HG03354 (cell line): ENCODE results near the gene CD200.
"Not testable (repeated sequence)": the region's sequence is repeated elsewhere in the genome, so short reads cannot be mapped to it uniquely, and the experiment has no call there.

Experiments used
- ATAC-seq: cut with Tn5 transposase; IDR thresholded peaks from one replicate; pipeline ENCODE4 v1.9.1; 2021; ENCODE audit warnings: mild to moderate bottlenecking; ENCODE audit not compliant: unreplicated experiment, poor library complexity, severe bottlenecking

Gene CD200

DNA sequence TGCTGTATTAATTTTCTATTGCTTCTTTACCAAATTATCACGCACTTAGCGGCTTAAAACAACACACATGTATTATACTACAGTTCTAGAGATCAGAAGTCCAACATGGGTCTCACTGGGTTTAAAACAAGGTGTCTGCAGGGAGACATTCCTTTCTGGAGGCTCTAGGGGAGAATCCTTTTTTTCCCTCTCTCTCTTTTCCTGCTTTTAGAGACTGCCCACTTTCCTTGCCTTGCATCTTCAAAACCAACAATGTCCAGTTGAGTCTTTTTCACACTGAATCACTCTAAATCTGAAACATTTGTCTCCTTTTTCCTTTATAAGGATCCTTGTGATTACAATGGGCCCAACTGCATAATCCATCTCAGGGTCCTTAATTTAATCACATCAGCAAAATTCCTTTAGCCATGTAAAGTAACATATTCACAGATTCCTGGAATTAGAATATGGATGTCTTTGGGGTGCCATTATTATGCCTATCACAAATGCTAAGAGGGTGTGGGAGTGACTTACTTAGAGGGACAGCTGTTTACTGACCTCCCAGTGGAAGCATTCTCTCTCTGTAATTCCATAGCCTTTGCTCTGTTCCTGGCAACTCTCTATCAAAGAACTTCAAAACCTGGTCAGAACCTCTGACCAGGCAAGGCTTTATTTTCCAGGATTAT is 21.8 kb downstream of the CD200 start:
- ATAC-seq: no peak

DNA sequence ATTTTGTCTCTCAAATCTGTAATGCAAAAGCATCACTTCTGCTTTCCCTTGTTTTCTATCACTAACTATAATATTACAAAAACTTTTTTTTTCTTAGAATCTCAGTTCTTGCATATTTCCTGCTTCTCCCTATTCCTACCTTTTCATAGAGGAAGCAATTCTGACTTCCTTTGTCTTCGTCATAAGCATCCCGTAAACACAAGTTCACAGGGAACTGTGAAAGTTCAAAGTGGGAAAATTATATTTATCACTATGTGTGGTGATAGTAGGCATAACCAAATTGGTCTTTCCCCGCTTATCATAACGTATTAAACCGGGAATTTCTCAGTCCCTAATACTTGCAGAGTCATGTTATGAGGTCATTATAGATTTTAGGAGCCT is 22.3 kb downstream of the CD200 start:
- ATAC-seq: no peak

DNA sequence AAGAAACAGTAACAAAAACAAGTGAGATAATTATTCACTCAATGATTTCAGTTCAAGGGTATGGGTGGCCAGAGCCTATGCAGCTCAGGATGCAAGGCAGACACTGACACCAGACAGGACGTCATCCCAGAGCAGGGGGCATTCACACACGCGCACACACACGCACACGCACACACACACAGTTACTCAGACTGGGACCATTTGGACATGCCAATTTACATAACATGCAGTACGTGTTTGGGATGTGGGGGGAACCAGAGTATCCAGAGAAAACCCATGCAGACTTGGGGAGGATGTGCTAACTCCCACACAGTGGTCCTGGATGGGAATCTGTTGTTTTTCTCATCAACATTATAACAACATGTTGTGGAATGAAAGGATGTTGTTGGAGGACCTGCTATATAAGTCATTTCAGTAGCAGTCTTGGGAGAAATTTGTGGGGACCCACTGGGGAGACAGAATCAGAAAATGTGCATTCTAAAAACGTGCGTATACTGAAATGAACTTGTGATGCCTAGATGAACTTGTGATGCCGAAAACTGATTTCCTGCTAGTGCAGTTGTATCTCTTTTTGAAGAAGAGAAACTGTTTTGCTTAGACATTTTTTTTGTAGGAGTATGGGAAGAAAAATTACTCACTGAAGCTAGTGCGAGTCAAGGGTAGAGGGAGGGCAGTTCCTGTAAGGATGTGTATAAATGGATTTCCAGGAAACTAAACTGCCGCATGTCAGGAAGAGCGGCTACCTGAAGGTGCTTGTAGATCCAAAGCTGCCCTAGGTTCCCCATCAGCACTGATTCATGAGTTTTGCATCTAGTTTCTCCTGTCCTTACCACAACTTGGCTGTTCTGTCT is 25.2 kb downstream of the CD200 start:
- no peak for ATAC-seq

DNA sequence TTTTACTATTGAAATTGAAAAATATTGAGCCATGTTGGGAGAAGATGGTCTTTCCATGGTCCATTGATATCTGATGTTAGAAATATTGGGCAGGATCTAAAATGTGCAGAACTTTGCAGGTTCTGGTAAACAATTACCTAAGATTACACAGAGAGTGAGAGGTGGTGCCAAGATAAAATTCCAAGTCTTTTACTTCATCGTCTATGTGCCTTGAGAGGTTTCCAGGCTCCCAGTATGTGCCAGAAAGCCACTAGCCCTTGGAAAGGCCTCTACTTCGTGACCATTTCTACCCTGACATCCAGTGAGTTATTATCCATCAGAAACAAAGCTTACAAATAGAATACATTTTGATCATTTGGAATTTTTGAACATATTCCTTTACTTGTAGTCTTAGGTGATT is 27.6 kb downstream of the CD200 start:
- ATAC-seq: no peak

DNA sequence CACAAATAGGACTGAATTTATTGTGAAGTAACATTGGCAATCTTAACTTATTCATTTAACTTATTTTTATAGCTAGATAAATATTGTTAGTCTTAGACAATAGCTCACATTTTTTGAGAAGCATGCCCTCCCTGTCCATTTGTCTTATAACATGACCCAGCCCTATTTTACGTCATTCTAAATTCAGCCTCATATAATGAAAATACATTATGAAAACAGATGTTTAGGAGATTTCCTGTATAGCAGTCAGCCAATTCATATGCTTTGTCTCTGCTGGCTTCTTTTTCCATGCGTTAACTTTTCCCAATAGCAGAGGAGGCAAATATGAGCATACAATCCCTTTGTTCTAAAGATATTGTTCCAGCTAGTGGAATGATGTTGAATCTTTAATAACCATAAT is 29.3 kb downstream of the CD200 start:
- ATAC-seq: no peak

DNA sequence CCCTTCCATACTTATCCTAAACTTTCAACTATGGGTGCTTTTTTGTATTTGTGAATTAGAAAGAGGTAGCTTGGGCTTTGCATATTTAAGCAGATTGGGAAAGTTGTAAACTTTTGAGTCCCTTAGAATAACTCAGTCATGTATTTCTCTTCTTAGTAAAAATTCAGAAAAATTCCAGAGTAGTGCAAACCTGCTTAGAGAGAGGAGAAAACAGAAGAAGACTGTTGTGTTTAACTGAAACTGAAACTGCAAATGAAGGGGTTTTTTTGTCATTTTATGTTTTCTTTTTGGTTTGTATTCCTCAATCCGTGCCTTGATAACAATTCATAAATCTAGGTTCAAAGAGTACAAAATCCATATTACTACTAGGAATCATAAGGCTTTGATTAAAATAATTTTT is 31.3 kb downstream of the CD200 start:
- ATAC-seq: peak; percentile 61

DNA sequence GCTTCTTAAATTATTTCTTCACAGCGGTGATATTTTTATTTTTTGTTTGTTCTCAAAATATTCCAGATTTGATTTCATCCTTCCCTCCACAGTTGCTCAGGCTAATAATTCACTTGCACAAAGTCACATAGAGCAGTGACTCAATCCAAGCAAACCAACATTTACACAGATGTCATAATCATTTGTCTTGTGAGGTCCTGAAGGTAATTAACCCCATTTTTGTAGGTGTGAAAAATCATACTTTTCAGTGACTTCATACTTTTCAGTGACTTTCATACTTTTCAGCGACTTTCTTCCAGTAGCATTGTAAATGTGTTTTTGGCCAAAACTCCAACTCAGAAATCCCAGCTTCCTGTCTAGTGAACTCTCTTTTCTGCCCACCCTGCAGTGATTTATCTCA is 32.1 kb downstream of the CD200 start:
- peak; percentile 58 for ATAC-seq

DNA sequence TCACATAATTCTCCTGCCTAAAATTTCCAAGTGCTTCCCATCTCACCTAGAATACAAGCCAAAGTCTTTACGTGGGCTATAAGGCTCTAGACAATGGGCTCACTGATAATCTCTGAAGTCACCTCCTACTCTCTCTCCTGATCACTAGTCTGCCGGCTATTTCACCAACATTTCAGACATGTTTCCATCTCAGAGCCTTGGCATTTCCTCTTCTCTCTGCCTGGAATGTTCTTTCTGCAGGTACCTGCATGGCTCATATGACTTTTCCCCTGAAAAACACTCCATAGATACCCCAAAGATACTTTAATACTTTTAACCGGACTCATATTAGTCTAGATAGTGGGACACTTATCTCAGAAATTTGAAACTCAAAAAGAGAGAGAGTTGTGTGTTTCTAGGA is 32.7 kb downstream of the CD200 start:
- no peak for ATAC-seq

DNA sequence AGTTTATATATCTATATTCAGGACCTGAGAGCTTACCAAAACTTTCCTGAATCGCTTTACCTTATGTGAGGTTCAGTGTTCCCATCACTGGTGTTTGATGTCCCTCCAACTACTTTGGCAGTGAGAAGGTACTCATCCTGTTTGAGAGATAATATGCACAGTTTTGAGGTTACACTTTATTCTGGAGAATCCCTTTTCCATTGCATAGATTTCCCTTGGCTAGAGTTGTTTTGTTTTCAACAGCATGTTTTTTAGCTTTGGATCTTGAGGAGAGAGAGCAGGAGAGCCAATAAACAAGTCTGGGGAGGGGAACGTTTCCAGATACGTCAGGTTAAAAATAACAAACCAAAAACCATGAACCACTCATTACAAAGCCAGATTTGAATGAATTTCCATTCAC is 33.6 kb downstream of the CD200 start:
- no peak for ATAC-seq

DNA sequence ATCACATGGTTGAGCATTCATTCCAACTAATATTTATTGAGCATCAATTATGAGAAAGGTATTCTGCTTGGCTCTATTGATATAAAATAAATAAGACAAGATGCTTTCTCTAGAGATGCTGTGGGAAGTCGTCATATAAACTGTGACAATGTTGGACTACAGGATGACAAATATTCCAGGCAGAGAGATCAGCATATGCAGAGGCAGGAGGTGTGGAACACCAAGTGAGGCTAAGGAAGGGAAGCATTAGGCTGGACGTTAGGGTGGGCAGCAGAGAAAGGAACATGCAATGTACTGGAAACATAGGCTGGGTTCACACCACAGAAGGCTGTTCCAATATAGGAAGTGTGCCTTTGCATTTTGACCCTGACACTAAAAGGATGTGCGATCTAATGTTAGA is 38.6 kb downstream of the CD200 start:
- no peak for ATAC-seq

DNA sequence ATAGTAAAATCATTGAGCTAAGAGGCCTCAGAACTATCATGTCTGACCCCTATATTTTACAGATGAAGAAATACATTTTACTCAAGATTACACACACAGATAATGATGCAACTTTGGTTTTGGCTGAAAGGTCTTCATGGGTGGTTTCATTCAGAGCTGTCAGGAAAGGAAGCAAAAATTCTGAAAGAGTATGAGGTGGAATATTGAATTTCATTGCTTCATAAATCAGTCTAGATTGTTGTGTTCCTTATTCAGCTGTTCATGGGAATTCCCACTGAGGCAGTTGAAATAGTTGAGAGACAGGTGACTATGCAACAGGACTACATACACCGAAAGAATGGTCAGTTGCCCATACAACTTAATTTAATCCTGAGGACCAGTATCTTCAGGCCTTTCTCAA is 39.4 kb downstream of the CD200 start:
- no peak for ATAC-seq

DNA sequence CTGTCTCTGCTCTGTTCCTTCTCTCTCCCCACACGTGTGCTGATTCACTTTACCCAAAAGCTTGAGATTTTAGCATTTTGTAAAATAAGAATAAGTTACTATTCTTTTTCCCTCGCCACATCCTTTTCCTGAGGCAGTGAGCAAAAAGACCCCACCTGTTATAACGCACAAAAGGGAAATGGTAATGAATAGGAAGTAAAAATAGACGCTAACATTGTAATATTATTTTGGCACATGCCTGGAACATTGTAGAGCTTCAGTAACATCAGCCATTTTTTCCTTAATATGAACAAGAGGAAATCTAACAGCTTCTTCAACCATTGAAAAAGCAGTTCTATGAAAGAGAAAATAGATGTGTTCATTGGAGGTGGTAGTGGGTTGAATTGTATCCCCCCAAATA is 40.5 kb downstream of the CD200 start:
- ATAC-seq: no peak

DNA sequence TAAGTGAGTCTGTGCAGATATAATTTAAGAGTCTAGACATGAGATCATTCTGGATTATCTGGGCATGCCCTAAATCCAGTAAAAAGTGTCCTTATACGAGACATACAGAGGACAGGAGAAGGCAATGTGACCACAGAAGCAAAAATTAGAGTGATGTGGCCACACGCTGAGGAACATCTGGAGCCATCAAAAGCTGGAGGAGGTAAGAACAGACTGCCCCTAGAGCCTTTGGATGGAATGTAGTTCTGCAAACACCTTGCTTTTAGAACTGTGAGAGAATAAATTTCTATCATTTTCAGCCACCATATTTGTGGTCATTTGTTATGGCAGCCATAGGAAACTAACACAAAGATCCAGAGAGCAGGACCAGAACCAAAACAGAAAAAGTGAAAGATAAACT is 41.0 kb downstream of the CD200 start:
- no peak for ATAC-seq

DNA sequence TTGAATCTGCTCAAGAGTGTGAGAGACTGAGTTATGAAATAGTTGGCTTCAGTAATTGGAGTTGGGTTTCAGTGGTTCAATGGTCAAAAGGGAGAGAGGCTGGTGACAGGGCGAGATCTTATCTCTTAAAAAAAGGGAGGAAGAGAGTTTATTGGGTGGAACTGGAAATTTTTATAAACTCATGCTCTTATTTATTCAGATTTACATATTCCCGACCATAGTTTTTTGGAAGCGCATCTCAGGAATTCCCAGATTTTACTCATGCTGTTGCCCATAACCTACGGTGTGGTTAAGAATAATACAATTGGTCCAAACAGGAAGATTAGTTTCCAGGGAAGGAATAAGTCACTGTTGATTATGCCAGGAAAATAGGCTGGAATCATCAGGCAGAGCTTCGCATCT is 41.4 kb downstream of the CD200 start:
- ATAC-seq: no peak

DNA sequence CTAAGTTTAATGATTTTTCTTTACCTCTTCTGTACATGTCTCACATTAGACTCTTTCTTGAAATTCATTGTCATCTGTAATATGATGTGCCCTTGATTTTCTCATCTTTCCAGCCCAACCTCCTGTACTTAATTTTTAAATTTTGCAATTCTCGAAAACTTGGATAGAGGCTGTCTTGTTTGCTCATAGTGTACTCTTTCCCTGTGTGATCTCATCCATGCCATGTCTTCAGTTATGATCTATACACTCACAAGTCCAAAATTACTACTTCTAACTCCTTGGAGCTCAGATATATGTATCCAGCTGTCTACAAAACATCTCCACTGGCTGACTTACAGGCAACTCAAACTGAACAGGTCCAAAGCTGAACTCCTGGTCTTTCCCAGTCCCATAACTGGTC is 42.2 kb downstream of the CD200 start:
- no peak for ATAC-seq

DNA sequence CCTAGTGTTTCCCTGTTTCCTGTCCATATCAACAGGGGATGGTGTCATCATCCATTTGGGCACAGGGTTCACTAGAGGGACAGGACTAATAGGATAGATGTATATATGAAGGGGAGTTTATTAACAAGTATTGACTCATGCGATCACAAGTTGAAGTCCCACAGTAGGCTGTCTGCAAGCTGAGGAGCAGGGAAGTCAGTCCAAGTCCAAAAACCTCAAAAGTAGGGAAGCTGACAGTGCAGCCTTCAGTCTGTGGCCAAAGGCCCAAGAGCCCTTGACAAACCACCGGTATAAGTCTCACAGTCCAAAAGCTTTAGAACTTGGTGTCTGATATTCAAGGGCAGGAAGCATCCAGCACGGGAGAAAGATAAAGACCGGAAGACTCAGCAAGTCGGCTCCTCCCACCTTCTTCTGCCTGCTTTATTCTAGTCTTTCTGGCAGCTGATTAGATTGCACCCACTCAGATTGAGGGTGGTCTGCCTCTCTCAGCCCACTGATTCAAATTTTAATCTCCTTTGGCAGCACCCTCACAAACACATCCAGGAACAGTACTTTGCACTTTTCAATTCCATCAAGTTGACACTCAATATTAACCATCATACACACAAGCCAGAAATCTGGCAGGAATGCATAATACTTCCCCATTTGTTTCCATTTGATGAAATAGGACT is 43.4 kb downstream of the CD200 start:
- ATAC-seq: no peak

DNA sequence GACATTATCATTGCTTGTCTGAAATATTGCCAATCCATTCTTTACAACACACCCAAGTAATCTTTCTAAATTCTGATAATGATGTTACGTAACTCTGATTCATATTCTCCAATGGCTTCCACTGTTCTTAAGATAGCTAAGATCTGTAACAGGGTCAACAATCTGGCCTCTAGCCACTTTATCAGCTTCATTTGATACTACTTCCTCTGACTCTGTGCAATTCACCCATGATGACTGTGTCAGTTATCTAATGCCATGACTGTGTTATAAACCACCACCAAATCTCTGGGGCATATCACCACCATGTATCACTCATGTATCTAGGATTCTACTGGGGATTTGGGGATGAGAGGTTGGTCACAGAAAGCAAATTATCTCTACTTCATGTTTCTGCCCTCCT is 44.0 kb downstream of the CD200 start:
- no peak for ATAC-seq

DNA sequence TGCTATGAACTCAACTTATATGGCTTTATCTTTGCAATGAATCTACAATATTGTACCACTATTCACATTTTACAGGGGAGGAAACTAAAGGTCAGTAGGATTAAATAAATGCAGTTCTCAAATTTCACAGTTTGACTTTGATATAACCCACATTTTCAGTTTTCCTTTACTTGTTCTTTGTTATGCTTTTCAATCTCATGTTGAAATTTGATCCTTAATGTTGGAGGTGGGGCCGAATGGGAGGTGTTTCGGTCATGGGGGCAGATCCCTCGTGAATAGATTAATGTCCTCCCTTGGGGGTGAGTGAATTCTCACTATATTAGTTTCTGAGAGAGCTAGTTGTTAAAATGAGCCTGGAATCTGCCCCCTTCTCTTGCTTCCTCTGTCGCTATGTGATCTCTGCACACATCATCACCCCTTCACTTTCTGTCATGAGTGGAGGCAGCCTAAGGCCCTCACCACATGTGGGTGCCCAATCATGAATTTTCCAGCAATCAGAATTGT is 44.7 kb downstream of the CD200 start:
- no peak for ATAC-seq

DNA sequence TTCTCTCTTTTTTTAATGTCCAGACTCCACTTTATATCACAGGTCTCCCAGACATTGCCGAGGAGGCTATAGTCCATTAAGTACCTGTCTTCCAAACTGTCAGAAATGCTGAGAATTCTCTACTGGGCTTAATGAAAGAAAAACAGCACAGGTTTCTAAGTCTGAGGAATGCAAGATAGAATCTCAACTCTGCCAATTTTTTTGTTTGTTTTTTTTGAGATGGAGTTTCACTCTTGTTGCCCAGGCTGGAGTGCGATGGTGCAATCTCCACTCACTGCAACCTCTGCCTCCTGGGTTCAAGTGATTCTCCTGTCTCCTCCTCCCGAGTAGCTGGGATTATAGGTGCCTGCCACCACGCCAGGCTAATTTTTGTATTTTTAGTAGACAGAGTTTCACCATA is 45.4 kb downstream of the CD200 start:
- ATAC-seq: not testable (repeated sequence)

DNA sequence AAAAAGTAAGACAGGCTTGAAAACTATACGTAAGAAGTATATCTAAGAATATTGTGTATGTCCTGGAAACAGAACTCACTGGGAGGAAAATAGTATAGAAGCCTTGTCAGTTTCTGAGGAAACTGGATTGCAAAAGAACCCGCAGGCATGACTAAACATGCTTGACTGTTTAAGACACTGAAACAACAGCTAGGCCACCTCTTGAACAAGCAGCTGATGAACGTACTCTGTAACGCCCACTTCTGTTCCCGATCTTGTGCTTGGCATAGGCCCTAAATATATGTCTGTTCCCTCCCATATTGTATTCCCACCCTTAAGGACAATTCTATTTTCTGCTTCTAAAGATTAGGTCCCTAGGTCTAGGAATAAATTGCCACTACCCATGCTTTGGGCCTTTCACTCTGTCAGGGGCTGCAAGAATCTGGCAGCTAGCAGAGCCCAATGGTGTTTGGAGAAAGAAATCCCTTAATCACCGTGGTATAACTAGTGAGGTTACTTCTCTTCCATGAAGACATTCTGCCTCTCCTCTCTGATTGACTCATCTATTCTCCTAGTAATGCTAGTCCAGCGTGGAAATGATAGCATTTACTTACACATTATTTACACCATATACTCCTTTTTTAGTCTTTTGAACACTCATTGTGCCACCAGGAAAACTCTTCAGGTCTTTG is 46.2 kb downstream of the CD200 start:
- ATAC-seq: no peak
